B cell (primary cell): ENCODE measurements around the gene PHACTR2.
"Not testable (repeated sequence)": the region's sequence is repeated elsewhere in the genome, so short reads cannot be mapped to it uniquely, and the experiment has no call there.

Experiments
- EZH2 ChIP-seq: IDR thresholded peaks from 2 replicates; pipeline ENCODE4 v1.6.1; 2012; ENCODE audit warnings: borderline replicate concordance, low read depth, mild to moderate bottlenecking, moderate library complexity, low read length; ENCODE audit not compliant: insufficient read depth, poor library complexity, severe bottlenecking
- TF ChIP-seq, protein P1 (sequence below): fragments of 200-600 bp; IDR thresholded peaks from one replicate; pipeline ENCODE4 v1.8.0; 2022; ENCODE audit warnings: antibody characterized with exemption, mild to moderate bottlenecking

- TF ChIP-seq, protein P1, sequence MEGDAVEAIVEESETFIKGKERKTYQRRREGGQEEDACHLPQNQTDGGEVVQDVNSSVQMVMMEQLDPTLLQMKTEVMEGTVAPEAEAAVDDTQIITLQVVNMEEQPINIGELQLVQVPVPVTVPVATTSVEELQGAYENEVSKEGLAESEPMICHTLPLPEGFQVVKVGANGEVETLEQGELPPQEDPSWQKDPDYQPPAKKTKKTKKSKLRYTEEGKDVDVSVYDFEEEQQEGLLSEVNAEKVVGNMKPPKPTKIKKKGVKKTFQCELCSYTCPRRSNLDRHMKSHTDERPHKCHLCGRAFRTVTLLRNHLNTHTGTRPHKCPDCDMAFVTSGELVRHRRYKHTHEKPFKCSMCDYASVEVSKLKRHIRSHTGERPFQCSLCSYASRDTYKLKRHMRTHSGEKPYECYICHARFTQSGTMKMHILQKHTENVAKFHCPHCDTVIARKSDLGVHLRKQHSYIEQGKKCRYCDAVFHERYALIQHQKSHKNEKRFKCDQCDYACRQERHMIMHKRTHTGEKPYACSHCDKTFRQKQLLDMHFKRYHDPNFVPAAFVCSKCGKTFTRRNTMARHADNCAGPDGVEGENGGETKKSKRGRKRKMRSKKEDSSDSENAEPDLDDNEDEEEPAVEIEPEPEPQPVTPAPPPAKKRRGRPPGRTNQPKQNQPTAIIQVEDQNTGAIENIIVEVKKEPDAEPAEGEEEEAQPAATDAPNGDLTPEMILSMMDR = not testable (repeated sequence)
- not testable (repeated sequence) for TF ChIP-seq EZH2
Measured at GRCh38 chr6:143873600-143873999, 195.8 kb downstream of the PHACTR2 start.
